ENCODE measurements around the gene TMEM247. TPM values are rescaled to one million over a fixed set of nuclear protein-coding genes. Genes with fewer than 3 reads are reported as not detected.

The TMEM247 gene
- total RNA-seq, 1 donor from 2014 or later: not detected

- TF ChIP-seq CTCF (conservative IDR thresholded peaks at IDR 0.05): peak; percentile 5
Measured at GRCh38 chr2:46461709-46462171, 17.6 kb upstream of the TMEM247 start.

GRCh38 chr2:46462936-46463335, 16.4 kb upstream of the TMEM247 start:
- no peak for DNase-seq (ENCODE audit: low read depth, low spot score)
- H3K9me3 Mint-ChIP-seq: no peaks in the 10 kb centered on the region
- no peak for TF ChIP-seq CTCF (conservative IDR thresholded peaks at IDR 0.05)
- no peak overlapping the region for H3K4me3 Mint-ChIP-seq
- peaks cover 2% of the 10 kb centered on the region for H3K27me3 Mint-ChIP-seq (ENCODE audit: low read depth)
- no peaks in the 10 kb centered on the region for H3K36me3 Mint-ChIP-seq (ENCODE audit: low read depth)
- no peak overlapping the region for H3K27ac Mint-ChIP-seq (ENCODE audit: unreplicated experiment)
- H3K4me1 Mint-ChIP-seq: peaks cover 9% of the 10 kb centered on the region

More at GRCh38 chr2:46461709-46462171, 17.6 kb upstream of the TMEM247 start:
- H3K27ac Mint-ChIP-seq (ENCODE audit: unreplicated experiment): peak overlapping the region; percentile 4
- peaks cover 9% of the 10 kb centered on the region for H3K4me1 Mint-ChIP-seq
- peaks cover 2% of the 10 kb centered on the region for H3K27me3 Mint-ChIP-seq (ENCODE audit: low read depth)
- no peak for DNase-seq (ENCODE audit: low read depth, low spot score)
- H3K4me3 Mint-ChIP-seq: no peak overlapping the region
- no peaks in the 10 kb centered on the region for H3K36me3 Mint-ChIP-seq (ENCODE audit: low read depth)
- H3K9me3 Mint-ChIP-seq: no peaks in the 10 kb centered on the region

- H3K27ac Mint-ChIP-seq (ENCODE audit: unreplicated experiment): no peak overlapping the region
- no peaks in the 10 kb centered on the region for H3K9me3 Mint-ChIP-seq
Measured at GRCh38 chr2:46469116-46469515, 10.2 kb upstream of the TMEM247 start.

GRCh38 chr2:46469700-46470099, 9.7 kb upstream of the TMEM247 start:
- H3K4me3 Mint-ChIP-seq: no peak overlapping the region
- peaks cover under 1% of the 10 kb centered on the region for H3K4me1 Mint-ChIP-seq
- no peak overlapping the region for H3K27ac Mint-ChIP-seq (ENCODE audit: unreplicated experiment)
- H3K36me3 Mint-ChIP-seq (ENCODE audit: low read depth): no peaks in the 10 kb centered on the region
- DNase-seq (ENCODE audit: low read depth, low spot score): no peak
- peaks cover 2% of the 10 kb centered on the region for H3K9me3 Mint-ChIP-seq
- no peaks in the 10 kb centered on the region for H3K27me3 Mint-ChIP-seq (ENCODE audit: low read depth)
- TF ChIP-seq CTCF (conservative IDR thresholded peaks at IDR 0.05): no peak

More at GRCh38 chr2:46469116-46469515, 10.2 kb upstream of the TMEM247 start:
- Mint-ChIP-seq H3K36me3 (ENCODE audit: low read depth) (no peaks in the 10 kb centered on the region), H3K4me1 (peaks cover 5% of the 10 kb centered on the region), H3K27me3 (ENCODE audit: low read depth) (peaks cover 2% of the 10 kb centered on the region), H3K4me3 (no peak overlapping the region)
- no peak for TF ChIP-seq CTCF (conservative IDR thresholded peaks at IDR 0.05)
- DNase-seq (ENCODE audit: low read depth, low spot score): no peak

- H3K4me3 Mint-ChIP-seq: no peak overlapping the region
Measured at GRCh38 chr2:46470114-46470628, 9.2 kb upstream of the TMEM247 start.

More at GRCh38 chr2:46470114-46470628, 9.2 kb upstream of the TMEM247 start:
- TF ChIP-seq CTCF (conservative IDR thresholded peaks at IDR 0.05): no peak
- Mint-ChIP-seq H3K9me3 (peaks cover 4% of the 10 kb centered on the region), H3K27me3 (ENCODE audit: low read depth) (peaks cover 2% of the 10 kb centered on the region), H3K27ac (ENCODE audit: unreplicated experiment) (no peak overlapping the region), H3K4me1 (peaks cover 2% of the 10 kb centered on the region), H3K36me3 (ENCODE audit: low read depth) (peaks cover 3% of the 10 kb centered on the region)
- DNase-seq (ENCODE audit: low read depth, low spot score): no peak

Measured in neural crest cell (in vitro differentiated cells).